NB4 (cell line): ENCODE data around the gene SNTG2.

Experiments
- POLR2A ChIP-seq: IDR thresholded peaks from 2 replicates; pipeline ENCODE4 v1.6.1; 2011; ENCODE audit warnings: mild to moderate bottlenecking; ENCODE audit not compliant: insufficient read length; ENCODE audit errors: extremely low read depth
- TF ChIP-seq, protein P1 (sequence below): IDR thresholded peaks from one replicate; pipeline ENCODE4 v1.5.1; 2012; ENCODE audit warnings: low read depth, low read length
- TF ChIP-seq, protein P2 (sequence below): IDR thresholded peaks from 2 replicates; pipeline ENCODE4 v1.6.1; 2011; ENCODE audit warnings: low read depth, low read length

DNA sequence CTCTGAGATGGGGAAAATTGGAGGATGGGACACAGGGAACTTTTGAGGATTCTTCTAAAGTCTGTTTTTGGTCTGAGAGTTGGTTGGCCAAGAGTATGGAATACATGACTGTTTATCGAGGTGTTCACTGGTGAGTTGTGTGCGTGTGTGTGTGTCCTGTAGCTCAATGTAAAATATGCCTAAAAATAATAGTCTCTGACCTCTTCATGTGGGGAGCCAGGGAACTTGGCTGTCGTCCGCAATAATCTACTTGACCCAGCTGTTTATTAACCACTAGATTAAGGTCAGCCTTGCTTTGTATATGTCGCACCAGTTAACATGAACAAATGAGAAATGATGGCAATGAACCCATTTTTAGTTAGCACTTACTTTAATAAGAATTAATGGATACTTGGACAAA, 285.2 kb downstream of the SNTG2 start:
- TF ChIP-seq POLR2A: no peak
- TF ChIP-seq, protein P1, sequence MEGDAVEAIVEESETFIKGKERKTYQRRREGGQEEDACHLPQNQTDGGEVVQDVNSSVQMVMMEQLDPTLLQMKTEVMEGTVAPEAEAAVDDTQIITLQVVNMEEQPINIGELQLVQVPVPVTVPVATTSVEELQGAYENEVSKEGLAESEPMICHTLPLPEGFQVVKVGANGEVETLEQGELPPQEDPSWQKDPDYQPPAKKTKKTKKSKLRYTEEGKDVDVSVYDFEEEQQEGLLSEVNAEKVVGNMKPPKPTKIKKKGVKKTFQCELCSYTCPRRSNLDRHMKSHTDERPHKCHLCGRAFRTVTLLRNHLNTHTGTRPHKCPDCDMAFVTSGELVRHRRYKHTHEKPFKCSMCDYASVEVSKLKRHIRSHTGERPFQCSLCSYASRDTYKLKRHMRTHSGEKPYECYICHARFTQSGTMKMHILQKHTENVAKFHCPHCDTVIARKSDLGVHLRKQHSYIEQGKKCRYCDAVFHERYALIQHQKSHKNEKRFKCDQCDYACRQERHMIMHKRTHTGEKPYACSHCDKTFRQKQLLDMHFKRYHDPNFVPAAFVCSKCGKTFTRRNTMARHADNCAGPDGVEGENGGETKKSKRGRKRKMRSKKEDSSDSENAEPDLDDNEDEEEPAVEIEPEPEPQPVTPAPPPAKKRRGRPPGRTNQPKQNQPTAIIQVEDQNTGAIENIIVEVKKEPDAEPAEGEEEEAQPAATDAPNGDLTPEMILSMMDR: no peak
- TF ChIP-seq, protein P2, sequence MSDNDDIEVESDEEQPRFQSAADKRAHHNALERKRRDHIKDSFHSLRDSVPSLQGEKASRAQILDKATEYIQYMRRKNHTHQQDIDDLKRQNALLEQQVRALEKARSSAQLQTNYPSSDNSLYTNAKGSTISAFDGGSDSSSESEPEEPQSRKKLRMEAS: no peak
